Activated CD8-positive, alpha-beta memory T cell treated with anti-CD3 and anti-CD28 coated beads for 1 hour (primary cell): Measurements from ENCODE around the gene CTR9.

ENCODE experiments used
- DNase-seq, 2 donors: peaks; one replicate each; pipeline ENCODE4 v3.0.0-alpha.2; 2020; ENCODE audit warnings: low read depth in 1 of 2; ENCODE audit errors: extremely low read depth in 1 of 2

The CTR9 gene

DNA sequence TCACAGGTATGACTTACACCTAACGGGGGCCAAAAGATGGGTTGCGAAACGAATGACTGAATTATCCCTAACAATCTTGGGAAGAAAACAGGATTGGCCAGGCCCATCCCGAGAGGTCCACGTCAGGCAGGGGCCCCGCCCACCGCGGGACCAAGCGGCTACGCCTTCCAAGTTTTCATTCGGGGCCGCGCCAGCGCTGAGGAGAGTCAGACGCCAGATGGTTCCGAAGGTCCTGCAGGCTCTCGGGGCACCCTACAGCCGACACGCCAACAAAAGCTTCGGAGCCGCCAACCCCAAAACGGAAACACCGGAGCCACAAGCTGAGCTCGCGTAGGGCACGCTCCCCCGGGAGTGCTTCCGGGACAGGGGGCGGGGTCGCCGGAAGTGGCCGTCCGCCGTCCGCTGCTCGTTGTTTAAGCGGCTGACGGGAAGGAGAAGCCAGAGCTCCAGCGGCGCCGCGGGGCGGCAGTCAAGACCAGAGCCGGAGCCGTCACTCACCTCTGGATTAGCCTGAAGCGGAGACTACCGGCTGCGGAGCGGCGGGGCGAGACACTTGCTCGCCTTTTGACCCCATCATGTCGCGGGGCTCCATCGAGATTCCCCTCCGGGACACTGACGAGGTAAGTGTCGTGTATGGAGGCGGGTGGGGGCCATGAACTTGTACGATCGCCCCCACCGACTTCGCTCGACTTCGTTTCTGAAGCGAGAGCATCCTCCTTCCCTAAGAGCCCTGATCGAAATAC, at the start of gene CTR9:
Gene CTR9, plus strand, starts transcription at position 409 of the 743 bp plus-strand sequence. Its CDS starts 167 bp downstream, at position 576.
- DNase-seq, result peak; percentile 65 to 85

DNA sequence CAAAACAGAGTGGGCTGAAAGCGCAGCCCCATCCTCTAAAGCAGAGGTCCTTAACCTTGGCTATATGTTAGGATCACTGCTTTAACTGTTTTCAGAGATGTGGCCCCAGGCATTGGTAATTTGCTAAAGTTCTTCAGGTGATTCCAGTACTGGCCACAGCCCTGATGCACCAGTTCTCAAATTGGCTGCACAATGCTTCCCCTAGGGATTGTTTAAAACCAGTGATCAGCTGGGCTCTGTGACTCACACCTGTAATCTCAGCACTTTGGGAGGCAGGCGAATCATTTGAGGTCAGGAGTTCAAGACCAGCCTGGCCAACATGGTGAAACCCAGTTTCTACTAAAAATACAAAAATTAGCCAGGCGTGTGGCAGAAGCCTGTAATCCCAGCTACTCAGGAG, 49.1 kb upstream of the CTR9 start:
- DNase-seq, result no peak

DNA sequence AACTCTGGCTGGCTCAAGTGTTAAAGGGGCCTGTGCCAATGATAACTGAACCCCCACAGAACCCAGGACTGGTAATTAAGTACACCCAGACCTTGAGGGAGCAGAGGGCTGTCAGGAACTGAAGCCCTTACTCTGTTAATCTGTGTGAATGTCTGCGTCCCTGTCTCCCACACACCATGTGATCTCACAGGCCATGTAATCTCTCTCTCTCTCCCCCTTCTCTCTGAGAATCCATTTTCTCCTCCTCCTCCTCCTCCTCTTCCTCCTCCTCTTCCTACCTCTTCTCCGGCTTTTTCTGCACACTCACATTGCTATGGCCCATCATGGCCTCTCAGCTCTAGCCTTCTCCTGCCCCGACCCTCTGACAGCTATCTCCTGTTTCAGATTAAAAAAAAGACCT, 42.9 kb upstream of the CTR9 start:
- DNase-seq, result no peak

DNA sequence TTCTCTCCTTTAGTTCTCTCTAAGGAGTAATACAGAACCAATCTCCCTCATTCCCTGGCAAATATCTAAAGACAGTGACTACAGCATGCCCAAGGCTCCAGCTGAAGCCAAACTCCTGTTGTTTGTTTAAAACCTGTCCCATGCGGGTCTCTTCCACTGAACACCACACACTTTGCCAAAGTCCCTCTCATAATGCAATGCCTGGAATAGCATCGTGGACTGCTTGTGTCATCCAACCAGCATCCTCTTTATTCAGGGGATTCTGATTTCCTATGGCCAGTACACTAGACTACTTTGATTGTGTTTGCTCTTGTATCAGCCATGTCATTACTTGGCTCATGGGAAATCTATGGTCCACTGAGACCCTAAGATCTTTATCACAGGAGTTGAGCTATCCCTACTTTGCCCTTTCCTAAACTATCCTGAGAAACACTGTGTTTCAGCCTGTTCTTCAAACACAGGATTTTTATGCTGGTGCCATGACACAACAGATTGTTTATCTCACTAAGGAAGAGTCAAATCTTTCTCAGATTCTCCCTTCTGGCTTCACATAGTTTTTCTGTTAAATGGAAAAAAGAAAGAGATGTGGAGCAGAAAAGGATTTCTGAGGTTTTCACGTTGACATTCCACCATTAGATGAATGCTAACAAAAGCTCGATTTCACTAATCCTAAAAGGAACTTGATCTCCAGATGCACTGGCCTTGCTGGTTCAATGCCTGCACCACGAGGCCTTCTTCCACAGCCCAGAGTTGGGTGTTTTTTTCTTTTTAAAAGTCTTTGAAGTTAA, 41.6 kb upstream of the CTR9 start:
- DNase-seq, result no peak

DNA sequence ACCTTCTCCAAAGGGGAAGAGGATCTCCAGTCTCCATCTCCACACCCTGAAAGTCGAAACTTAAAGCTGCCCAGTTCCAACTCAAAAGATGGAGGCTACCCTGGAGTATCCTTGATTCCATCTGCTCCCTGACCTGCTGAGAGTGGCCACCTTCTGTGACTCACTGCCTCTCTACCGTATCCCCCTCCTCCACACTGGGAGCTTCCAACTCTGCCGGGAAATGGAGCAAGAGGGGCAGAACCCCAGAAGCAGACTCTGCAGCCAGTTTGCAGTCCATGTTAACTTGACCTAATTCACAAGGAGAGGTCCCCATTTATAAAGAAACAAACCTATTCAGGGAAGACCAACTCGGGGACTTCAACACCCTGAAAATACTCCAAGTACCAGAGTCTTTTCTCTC, 35.5 kb upstream of the CTR9 start:
- no peak for DNase-seq

DNA sequence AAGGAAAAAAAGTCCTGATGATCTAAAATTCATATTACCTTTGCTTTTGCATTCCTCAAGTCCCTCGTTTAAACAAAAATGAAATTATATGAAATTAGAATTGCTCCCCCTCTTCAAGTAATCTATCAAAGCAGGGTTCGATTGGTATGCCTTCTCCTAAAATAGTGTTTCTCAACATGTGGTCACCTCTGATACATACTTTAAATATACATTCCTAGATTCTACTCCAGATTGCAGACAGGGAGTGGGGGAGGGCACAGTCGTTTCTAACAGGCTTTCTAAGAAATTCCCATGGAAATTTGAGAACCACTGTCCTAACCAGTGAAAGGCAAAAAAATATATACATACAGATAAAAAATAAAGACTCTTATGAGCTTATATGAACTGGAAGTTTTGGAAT, 34.9 kb upstream of the CTR9 start:
- no peak for DNase-seq

DNA sequence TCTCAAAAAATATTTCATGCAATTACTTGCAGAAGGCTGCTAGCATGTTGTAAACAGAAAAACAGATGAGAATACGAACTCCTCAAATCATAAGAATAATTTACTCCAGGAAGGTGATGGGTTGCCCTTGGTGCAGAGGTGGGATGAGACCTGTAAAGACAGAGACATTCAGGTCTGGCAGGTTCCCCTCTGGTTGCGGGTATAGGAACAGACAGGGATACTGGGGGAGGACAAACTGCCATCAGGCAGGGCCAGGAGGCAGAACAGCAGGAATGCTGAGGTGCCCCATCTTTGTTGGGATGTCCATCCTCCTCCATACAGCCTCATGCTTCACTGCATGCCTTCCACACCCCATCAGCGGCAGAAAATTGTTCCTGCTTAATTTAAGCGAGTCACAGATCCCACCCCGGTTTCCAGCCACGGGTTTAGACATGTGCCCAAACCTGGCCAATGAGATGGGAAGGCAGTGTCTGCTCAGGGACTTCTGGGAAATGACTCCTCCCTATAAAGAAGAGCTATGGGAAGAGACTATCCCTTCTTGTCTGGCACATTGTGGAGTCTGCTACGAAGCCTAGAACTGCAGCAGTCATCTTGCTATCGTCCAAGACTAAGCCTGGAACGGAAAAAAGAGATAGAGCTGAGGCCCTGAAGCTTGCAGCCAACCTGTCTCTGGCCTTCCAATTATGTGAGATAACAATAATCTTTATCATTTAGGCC, 34.3 kb upstream of the CTR9 start:
- no peak for DNase-seq

DNA sequence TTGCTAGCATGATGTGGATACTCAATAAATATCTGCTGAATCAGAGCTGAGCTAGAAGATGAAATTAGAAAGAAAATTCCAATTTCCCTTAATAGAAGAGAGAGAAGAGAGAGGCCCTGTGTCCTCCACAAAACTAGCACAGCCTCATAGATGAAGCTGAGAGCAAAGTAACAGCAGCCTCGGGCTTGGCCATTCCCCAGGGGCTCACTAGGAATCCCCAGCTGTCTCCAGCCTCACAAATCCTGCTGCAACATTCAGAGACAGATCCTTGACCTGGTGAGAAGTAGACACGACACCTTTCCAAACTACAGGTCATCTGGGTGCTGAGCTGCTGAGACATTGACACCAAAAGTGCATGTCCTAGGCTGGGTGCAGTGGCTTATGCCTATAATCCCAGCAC, 31.4 kb upstream of the CTR9 start:
- DNase-seq, result no peak

DNA sequence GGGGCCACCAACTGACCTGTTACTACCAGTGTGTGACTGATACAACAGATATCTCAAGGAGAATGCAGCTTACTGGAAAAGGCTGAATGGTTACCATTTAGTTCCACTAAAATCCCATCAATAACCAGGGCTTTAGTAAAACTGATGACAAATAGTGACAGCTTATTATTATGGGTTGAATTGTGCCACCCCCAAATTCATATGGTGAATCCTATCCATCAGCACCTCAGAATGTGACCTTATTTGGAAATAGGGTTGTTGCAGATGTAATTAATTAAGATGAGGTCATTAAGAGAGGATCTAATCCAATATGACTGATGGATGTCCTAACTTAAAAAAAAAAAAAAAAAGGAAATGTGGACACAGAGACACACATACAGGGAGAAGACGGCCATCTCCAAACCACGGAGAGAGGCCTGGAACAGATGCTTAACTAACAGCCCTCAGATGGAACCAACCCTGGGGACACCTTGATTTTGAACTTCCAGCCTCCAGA, 30.1 kb upstream of the CTR9 start:
- no peak for DNase-seq

DNA sequence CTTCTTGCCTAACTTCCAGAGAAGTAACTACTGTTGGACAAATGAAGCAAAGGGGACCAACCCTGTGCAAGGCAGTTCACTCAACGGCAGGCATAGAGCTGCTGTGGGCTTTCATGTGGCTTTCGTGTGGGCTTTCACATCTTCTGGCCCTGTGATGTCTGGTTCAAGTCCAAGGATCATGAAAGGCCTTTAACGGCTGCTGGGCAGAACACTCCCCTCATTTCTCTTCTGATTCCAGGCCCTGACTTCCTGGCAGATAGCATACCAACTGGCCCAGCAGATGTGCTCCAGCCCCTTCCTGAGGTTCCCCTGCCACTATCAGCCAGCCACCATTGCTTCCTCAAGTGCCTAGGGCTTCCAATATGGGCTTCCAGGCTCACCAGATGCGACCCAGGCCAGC, 28.7 kb upstream of the CTR9 start:
- DNase-seq, result no peak

DNA sequence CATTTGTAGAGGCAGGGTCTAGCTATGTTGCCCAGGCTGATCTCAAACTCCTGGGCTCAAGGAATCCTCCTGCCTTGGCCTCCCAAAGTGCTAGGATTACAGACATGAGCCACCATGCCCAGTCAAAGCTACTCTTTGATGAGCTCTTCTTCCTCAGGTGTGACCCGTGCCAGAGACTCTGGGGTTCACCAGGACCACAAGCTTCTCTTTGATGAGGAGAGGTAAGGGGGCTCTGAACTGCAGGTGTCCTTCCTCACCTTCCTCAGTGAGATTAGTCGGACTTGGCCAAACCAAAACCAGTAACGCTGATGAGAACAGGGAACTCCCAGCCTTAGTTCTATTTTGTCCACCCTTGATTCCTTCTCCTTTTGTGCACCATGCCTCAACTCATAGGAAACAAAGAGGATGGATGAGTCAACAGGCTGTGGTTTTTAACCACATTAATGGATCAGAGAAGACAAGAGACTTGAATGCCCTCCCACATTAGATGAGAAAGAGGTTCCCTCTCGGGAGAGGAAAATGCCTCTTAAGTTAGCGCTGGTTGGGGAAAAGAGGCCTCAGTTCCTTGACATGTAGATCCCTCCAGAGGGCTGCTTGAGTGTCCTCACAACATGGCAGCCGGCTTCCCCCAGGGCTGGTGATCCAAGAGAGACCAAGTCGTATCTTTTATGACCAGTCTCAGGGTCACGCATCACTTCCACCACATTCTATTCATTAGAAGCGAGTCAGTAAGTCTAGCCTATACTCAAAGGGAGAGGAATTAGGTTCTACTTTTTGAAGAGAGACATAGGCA, 25.7 kb upstream of the CTR9 start:
- DNase-seq, result no peak

DNA sequence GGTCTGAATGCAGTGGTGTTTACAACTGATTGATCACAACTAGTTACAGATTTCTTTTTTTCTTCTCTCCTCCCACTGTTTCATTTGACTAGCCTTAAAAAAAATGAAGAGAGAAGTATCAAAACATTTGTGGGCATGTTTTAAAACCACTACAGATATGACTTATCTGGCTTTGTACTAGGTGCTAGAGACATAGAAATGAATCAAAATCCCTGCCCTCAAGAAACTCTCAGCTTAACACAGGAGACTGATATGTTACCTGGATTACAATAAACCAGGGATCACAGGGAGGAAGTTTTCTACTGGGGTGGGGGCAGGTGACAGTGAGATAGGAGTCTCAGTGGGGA, 25.2 kb upstream of the CTR9 start:
- DNase-seq, result no peak

DNA sequence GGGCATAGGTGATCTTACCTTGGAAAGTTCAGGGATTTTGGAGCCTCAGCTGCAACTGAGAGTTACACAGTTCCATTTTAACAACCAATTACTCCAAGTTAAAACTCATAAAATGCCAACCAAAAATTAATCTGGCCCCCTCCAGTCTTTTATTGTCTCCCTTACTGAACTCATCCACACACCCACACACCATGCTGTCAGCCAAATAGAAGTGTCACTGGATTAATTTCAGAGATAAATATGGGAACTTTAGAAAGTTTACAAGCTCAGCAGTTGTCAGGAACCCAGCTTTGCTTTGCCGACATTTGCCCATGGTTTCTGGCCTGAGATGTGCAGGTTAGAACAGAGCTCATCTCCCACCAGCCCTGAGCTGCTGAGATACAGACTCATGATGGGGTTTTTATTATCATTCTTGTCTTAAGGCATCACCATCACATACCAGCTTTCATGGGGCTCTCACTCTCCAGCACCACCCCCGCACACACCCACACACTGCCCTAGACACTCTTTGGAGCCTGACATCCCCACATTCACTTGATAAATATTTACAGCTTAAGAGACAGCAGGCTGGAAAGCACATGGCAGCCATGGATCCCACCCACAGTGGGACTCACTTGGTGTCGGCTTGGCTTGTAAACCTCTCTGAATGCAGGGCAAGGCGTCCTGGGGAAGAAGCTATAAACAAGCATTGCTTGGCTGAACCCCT, 23.7 kb upstream of the CTR9 start:
- DNase-seq, result no peak

DNA sequence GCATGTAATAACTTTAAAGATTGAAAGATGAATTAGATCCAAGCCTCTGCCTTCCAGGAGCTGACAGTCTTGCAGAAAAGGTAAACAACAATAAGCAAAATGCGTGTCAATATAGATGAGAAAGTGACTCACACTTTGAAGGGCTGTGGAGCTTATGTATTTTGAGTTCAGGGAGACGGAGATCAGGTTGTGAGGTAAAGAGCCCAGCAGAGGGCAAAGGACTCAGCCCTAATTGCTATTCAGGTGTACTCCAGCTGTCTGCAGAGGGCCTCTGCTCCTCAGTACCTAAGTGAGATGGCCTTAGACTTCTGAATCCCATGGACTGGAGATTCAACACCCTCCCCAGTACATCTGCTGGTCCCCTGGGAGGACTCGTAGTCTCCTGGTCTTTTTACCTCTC, 22.9 kb upstream of the CTR9 start:
- DNase-seq, result no peak

DNA sequence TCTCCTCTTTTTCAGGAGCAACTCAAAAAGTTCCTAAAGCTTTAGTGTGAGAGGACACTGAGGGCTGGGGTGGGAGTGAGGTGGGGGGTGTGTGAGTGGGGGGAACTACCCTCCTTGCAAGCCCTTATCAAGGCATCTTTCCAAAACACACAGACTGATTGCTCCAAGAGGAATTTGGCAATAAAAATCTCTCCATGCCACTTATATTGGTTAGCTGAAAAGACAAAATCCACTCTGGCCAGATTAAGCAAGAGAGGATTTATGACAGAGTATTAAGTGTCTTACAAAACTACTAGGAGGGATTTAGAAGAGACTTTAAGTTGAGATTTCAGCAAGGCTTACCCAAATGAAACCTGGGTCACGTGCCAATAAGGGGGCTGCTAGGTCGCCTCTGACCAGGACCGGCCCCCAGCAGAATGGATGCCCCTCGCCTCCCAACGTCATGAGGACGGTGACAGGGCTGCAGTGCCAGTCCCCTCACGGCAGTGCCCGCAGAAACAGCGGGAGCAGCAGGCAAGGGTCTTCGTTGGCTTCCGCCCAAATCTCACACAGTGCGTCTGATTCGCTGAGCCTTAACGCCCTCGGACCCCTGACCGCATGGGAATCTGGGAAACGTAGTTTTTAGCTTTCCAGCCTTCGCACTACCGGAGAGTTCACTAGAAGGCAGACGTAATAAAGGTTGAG, 22.1 kb upstream of the CTR9 start:
- no peak for DNase-seq

DNA sequence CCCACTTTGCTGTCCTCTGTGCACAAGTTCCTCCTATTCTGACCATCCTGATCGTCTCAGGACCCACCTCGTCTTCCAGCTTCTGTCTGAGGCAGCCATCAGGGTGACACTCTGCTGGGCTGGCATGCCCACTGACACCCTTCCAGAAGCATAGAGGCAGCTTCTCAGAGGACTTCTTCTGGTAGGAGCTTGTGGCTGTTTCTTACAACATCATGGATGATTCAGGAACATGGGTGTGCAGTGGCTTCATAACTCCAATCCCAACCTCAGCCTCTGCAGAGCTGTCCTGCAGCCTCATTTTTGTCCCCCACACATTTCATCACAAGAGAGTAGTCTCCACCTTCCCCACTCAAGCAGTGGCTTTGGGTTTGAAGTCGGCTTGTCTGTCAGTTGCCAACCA, 20.9 kb upstream of the CTR9 start:
- no peak for DNase-seq

DNA sequence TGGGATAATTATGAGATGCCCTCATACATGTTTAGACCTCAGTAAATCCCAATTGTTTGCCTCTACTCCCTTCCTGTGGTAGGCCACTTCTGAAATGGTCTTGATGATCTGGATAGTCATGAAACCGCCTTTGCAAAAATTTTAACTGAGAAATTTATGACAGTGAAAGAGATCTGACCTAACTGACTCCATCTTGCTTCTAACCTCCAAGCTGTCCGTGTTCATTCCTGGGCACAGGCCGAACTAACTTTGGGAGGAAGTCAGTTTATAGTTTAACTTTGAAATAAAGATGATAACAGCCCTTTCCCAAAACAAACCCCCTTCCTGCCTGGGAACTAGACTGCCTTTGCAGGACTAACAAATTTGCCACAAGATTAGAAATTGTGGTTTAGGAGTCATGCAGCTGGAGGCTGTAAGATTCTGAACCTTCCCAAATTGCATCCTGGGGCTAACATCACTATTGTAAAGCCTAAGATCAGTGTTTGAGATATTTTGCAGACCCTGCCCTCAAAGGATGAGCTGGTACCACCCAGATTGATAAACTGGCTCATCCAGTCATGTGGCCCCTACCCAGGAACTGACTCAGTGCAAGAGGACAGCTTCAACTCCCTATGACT, 19.9 kb upstream of the CTR9 start:
- no peak for DNase-seq

DNA sequence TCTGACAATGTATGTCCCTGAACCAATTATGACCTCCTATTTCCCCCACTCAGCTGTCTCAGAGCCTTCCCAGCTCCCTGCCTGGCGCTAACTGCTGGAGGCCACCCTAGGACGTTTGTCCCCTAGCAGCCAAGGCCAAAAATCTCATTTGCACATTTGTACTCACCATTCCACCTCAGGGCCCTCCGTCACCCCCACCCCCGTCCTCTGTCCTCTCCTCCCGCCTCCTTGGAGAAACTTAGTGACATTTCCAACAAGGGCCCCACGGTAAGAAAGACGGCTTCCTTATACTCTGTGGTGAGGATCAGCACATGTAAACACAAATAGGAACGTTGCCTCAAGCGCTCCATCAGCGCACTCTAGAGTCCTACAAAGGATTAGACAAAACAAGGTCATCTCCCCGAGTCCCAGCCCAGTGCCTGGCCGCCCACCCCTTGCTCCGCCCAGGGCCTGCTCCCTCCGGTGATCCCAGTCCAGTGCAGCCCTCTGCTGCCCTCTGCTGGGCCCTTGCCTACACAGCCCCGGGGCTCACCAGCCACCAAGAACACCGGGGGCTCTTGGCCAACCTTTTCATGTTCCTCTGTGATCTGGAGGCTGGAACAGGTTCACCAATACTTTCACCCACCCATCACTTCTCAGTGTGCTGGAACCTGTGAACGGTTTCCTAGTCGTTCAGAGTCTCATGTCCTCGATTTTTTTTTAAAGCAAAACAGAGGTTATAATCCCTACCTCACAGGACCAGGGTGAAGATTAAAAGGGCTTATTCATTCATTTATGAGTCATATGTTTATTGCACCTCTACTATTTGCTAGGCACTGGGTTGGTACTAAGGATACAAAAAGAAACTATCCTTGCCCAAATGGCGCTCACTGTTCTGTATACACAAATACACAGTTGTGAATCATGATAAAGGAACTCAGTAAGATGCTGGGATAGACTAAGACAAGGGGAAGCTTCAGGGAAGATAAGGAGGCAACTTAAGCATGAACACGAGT, 15.3 kb upstream of the CTR9 start:
- peak; percentile 54 to 72 for DNase-seq
